HepG2 (cell line): Measurements from ENCODE around the gene CLASP1. TPM values are rescaled to one million over a fixed set of nuclear protein-coding genes. Genes with fewer than 3 reads are reported as not detected.

Source experiments
- ATAC-seq: fragments of 200-7000 bp; cut with Tn5 transposase; 3 replicates; pipeline ENCODE4 v1.9.1; 2020; ENCODE audit warnings: mild to moderate bottlenecking, moderate library complexity
- BruUV-seq: library from RNA; stranded (reverse); fragments of 400-500 nt; replicated peaks from 2 replicates; lab custom pipeline; 2021; lab: Mats Ljungman, UMichigan
- CTCF ChIA-PET: fragments of 300-600 bp; formaldehyde crosslinking; extraction: SDS; loops from one replicate; lab custom pipeline; 2021; ENCODE audit warnings: low total read pairs, inconsistent platforms, low intra/inter-chr PET ratio; lab: Yijun Ruan, JAX
- POLR2A ChIA-PET: fragments of 350-600 bp; sonication (Branson Sonifier 250); formaldehyde crosslinking; loops from one replicate; lab custom pipeline; 2020; ENCODE audit warnings: antibody characterized with exemption, inconsistent platforms; lab: Yijun Ruan, JAX
- DNase-seq: peaks from one replicate; pipeline ENCODE4 v3.0.0-alpha.2; 2015; ENCODE audit warnings: low spot score
- FAIRE-seq: peaks from 3 replicates; lab custom pipeline; 2011; peaks lifted over from hg19 to GRCh38; lab: Jason Lieb, UNC
- H2AFZ ChIP-seq: one replicate; pipeline ENCODE4 v1.6.1; 2011; ENCODE audit warnings: low read length, inconsistent platforms
- H3K27ac ChIP-seq: fragments of 300-600 bp; 3 replicates; pipeline ENCODE4 v1.8.0; 2011; ENCODE audit warnings: mixed run types, mild to moderate bottlenecking, mixed read lengths, low read length, inconsistent platforms; ENCODE audit not compliant: insufficient read depth; ENCODE audit errors: extremely low read length
- H3K27me3 ChIP-seq, 2 experiments: fragments of 200-600 bp in 1 of 2; 2 replicates in 1 of 2; 3 replicates in 1 of 2; pipeline versions ENCODE4 v1.6.0 to v1.8.0; 2011; ENCODE audit warnings: low read length in 2 of 2, mild to moderate bottlenecking in 2 of 2, moderate library complexity in 2 of 2, inconsistent platforms in 1 of 2; ENCODE audit not compliant: insufficient read depth in 2 of 2, control insufficient read depth in 1 of 2
- H3K36me3 ChIP-seq, 2 experiments: fragments of 200-600 bp in 1 of 2; replicated peaks in 1 of 2; 2 replicates in 1 of 2; 3 replicates in 1 of 2; pipeline versions ENCODE4 v1.5.1 to v1.8.0; 2011; ENCODE audit warnings: low read length in 2 of 2, inconsistent platforms in 1 of 2; ENCODE audit not compliant: insufficient read depth in 2 of 2, control insufficient read depth in 1 of 2
- H3K4me1 ChIP-seq: 2 replicates; pipeline ENCODE4 v1.5.1; 2012; ENCODE audit warnings: low read length, inconsistent platforms; ENCODE audit not compliant: insufficient read depth
- H3K4me2 ChIP-seq: 2 replicates; pipeline ENCODE4 v1.6.0; 2011; ENCODE audit warnings: low read depth, low read length, inconsistent platforms
- H3K4me3 ChIP-seq, 3 experiments: fragments of 200-600 bp in 1 of 3; sonication (generic), shearing (Covaris generic) in 1 of 3; replicated peaks in 1 of 3; 2 replicates each; pipeline ENCODE4 v1.5.1; 2011 to 2016; ENCODE audit warnings: low read length in 3 of 3, inconsistent platforms in 2 of 3, low read depth in 2 of 3, mild to moderate bottlenecking in 2 of 3, control low read depth in 1 of 3, mixed read lengths in 1 of 3; ENCODE audit not compliant: insufficient read depth in 1 of 3
- H3K79me2 ChIP-seq: one replicate; pipeline ENCODE4 v1.6.1; 2011; ENCODE audit warnings: low read length, inconsistent platforms; ENCODE audit not compliant: insufficient read depth
- H3K9ac ChIP-seq: 2 replicates; pipeline ENCODE4 v1.6.0; 2011; ENCODE audit warnings: mild to moderate bottlenecking, low read depth, low read length, inconsistent platforms; ENCODE audit not compliant: insufficient read depth
- H3K9me3 ChIP-seq: 2 replicates; pipeline ENCODE4 v1.5.1; 2012; ENCODE audit warnings: mild to moderate bottlenecking, low read length
- H4K20me1 ChIP-seq: 2 replicates; pipeline ENCODE4 v1.6.0; 2011; ENCODE audit warnings: inconsistent platforms, mild to moderate bottlenecking, low read length, moderate library complexity; ENCODE audit not compliant: insufficient read depth
- ATM ChIP-seq: fragments of 450-650 bp; IDR thresholded peaks from 2 replicates; pipeline ENCODE4 v1.7.1; 2017; ENCODE audit warnings: mild to moderate bottlenecking, borderline replicate concordance
- ZNF441 ChIP-seq: sonication (generic); formaldehyde crosslinking; IDR thresholded peaks from 2 replicates; pipeline ENCODE4 v1.7.0; 2021; ENCODE audit warnings: missing genetic modification reagents, borderline replicate concordance
- WGBS: methylation state at CpG from one replicate; pipeline ENCODE4 v1.1.6; 2017; ENCODE audit warnings: low lambda C conversion rate; 5-methylcytosine and 5-hydroxymethylcytosine counted together
- in situ Hi-C: cut with HindIII; loops from 2 replicates; pipeline ENCODE4 v1.10.0; 2017; ENCODE audit warnings: low pct_unique_long_range_greater_than_20kb; ENCODE audit not compliant: extremely low pct_ligation_motif_present
- intact Hi-C: fragments of 100-400 bp; cut with micrococcal nuclease; formaldehyde crosslinking; loops from one replicate; pipeline ENCODE4 v1.10.0; 2022; ENCODE audit not compliant: unreplicated experiment
- polyA plus RNA-seq, 8 experiments: library from polyadenylated mRNA; depleted of rRNA in 3 of 8; stranded (reverse) in 7 of 8; unstranded in 1 of 8; fragments of >200 nt; fragmentation: Illumina TruSeq in 4 of 8; extraction: Trizol in 4 of 8; gene quantifications; 2 replicates each; pipeline versions ENCODE4 v1.2.1 to v1.2.3, GENCODE V29; 2011 to 2016; ENCODE audit warnings: low read depth in 4 of 8, missing spikeins in 1 of 8, mixed read lengths in 1 of 8; ENCODE audit not compliant: insufficient read depth in 1 of 8
- total RNA-seq, 5 experiments: library from RNA; depleted of rRNA; stranded (reverse); fragments of >200 nt; fragmentation: Illumina TruSeq; extraction: Trizol; gene quantifications; 2 replicates each; pipeline ENCODE4 v1.2.3, GENCODE V29; 2016; ENCODE audit warnings: low read depth in 1 of 5
- TF ChIP-seq, protein P1 (sequence below): sonication (generic); formaldehyde crosslinking; IDR thresholded peaks from 2 replicates; pipeline ENCODE4 v1.4.0; 2020; ENCODE audit warnings: missing genetic modification reagents, mild to moderate bottlenecking, borderline replicate concordance
- TF ChIP-seq, protein P2 (sequence below): IDR thresholded peaks from 2 replicates; pipeline ENCODE4 v1.6.1; 2016
- TF ChIP-seq, protein P3 (sequence below): sonication (generic); formaldehyde crosslinking; IDR thresholded peaks from 2 replicates; pipeline ENCODE4 v1.4.0; 2020; ENCODE audit warnings: low read depth, missing genetic modification reagents

CLASP1 gene
- total and polyA plus RNA-seq, 2 of the 13 experiments (the other 11 are each of a cell fraction or from before 2014, with no cell fraction given): 11.7 to 47.9 TPM

DNA sequence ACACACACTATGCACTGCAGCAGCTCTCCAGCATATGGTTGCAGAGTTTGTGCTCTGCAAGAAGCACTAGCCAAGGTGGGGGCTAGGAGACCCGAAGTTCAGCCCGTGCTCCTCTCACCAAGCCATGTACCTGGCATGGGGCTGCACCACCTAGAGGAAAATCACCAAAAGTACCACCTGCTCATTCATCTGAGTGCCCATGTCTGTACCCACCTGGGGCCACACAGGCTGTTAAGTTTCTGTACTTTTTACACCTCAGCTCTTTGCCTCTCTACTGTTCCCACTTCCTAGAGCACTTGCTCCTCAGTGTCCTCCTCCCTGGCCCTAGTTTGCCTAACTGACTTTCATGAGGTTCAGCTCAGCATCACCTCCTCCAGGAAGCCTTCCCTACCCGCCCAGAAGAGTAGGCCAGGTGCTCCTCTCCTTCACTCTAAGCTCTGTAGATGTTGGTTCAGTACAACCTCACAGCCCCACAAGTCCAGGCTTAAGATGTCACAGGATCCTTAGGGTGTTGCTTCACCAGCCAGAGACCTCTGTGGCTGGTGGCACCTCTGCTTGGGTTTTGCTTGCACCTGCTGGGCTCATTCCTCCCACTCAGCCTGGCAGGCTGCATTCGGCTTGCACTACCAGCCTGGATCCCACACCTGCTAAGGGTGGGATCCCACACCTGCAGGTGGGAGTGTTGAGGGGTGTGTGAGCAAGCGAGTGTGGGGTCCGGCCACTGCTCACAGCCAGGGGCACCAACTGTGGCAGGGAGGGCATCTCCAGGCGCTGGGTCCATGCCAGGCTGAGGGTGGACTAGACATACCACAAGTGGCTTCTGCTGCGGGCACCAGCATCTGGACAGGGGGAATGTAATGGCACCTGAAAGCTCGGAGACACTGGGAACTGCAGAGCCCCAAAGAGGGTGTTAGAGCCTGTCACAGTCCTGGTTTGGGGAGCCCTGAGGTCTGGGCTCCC, 354.1 kb downstream of the CLASP1 start (continued):
- TF ChIP-seq, protein P1, sequence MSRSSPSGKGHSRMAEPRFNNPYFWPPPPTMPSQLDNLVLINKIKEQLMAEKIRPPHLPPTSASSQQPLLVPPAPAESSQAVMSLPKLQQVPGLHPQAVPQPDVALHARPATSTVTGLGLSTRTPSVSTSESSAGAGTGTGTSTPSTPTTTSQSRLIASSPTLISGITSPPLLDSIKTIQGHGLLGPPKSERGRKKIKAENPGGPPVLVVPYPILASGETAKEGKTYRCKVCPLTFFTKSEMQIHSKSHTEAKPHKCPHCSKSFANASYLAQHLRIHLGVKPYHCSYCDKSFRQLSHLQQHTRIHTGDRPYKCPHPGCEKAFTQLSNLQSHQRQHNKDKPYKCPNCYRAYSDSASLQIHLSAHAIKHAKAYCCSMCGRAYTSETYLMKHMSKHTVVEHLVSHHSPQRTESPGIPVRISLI: no peak
- TF ChIP-seq ATM: no peak
- TF ChIP-seq, protein P2, sequence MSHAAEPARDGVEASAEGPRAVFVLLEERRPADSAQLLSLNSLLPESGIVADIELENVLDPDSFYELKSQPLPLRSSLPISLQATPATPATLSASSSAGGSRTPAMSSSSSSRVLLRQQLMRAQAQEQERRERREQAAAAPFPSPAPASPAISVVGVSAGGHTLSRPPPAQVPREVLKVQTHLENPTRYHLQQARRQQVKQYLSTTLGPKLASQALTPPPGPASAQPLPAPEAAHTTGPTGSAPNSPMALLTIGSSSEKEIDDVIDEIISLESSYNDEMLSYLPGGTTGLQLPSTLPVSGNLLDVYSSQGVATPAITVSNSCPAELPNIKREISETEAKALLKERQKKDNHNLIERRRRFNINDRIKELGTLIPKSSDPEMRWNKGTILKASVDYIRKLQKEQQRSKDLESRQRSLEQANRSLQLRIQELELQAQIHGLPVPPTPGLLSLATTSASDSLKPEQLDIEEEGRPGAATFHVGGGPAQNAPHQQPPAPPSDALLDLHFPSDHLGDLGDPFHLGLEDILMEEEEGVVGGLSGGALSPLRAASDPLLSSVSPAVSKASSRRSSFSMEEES (CRISPR knock-in tag): no peak

DNA sequence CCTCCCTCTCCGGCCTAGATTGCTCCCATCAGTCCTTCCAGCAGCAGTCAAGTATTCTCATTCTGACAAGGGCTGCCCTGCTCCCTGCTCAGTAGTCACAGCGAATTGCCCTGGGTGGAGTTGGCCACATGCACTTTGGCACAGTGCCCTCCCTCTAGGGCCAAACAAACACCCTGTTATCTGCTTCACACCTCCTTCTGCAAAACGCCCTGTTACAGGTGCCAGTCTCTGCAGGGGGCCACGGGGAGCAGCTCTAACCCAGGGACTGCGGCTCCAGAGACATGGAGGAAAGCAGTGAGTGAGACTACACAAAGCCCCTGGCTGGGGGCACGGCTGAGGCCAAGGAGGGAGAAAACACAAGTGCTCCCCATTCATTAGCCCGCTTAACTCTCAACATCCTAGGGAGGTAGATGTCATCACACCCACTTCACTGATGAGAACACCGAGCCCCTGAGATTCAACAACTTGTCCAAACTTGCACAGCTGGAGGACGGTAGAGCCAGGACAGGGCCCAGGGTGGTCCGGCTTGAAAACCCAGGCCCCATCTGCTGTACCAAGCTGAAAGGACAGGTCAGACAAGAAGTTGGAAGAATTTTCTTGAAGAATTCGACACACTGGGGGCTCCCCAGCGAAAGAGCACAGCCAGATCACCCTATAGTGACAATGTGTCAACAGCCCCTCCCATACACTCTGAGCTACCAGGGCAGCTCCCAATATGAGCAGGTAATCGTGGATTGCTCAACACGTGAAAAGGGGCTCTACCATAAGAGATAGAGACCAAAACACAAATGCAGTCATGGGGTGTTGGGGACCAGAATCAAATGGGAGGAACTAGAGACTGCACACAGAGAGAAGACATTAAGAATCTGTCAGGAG, 355.6 kb downstream of the CLASP1 start:
- no peak overlapping the region for H2AFZ ChIP-seq
- peaks cover 5 to 41% of the 10 kb centered on the region in 2 experiments; a peak in 3 of 5 replicates for H3K27me3 ChIP-seq
- H3K27ac ChIP-seq: no peak overlapping the region
- H4K20me1 ChIP-seq: no peaks in the 10 kb centered on the region
- BruUV-seq: no TSS peak
- no peaks in the 10 kb centered on the region for H3K9me3 ChIP-seq
- no peak overlapping the region for H3K9ac ChIP-seq
- no peak for DNase-seq
- in situ Hi-C loops (no loop called here), intact Hi-C loops (no loop called here)
- no peak for ATAC-seq
- H3K4me3 ChIP-seq: no peak overlapping the region
- FAIRE-seq: no peak
- POLR2A ChIA-PET: no interaction called here
- H3K4me2 ChIP-seq: no peak overlapping the region
- no peaks in the 10 kb centered on the region for H3K36me3 ChIP-seq
- no peaks in the 10 kb centered on the region for H3K4me1 ChIP-seq
- 14% methylated on average over 14 of the region's 14 CpGs for WGBS
- H3K79me2 ChIP-seq: no peaks in the 10 kb centered on the region
- CTCF ChIA-PET: interaction anchor here (1.2 kb wide), 1 partner anchor 9 kb away, joined by 3 read pairs; no protein-coding TSS in a partner anchor
- TF ChIP-seq ZNF441: no peak
- TF ChIP-seq, protein P3, sequence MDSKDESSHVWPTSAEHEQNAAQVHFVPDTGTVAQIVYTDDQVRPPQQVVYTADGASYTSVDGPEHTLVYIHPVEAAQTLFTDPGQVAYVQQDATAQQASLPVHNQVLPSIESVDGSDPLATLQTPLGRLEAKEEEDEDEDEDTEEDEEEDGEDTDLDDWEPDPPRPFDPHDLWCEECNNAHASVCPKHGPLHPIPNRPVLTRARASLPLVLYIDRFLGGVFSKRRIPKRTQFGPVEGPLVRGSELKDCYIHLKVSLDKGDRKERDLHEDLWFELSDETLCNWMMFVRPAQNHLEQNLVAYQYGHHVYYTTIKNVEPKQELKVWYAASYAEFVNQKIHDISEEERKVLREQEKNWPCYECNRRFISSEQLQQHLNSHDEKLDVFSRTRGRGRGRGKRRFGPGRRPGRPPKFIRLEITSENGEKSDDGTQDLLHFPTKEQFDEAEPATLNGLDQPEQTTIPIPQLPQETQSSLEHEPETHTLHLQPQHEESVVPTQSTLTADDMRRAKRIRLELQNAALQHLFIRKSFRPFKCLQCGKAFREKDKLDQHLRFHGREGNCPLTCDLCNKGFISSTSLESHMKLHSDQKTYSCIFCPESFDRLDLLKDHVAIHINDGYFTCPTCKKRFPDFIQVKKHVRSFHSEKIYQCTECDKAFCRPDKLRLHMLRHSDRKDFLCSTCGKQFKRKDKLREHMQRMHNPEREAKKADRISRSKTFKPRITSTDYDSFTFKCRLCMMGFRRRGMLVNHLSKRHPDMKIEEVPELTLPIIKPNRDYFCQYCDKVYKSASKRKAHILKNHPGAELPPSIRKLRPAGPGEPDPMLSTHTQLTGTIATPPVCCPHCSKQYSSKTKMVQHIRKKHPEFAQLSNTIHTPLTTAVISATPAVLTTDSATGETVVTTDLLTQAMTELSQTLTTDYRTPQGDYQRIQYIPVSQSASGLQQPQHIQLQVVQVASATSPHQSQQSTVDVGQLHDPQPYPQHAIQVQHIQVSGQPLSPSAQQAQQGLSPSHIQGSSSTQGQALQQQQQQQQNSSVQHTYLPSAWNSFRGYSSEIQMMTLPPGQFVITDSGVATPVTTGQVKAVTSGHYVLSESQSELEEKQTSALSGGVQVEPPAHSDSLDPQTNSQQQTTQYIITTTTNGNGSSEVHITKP (CRISPR knock-in tag): no peak
